Measurements from ENCODE around the gene THRAP3.

Gene THRAP3

GRCh38 chr1:36309397-36309796, 85.2 kb downstream of the THRAP3 start:
- no peak for TF ChIP-seq GATA2 (IDR thresholded peaks at IDR 0.05; ENCODE audit: low read depth, low read length)
- no peak for TF ChIP-seq GATA3 (IDR thresholded peaks at IDR 0.05; ENCODE audit: low read depth, low read length)

DNA sequence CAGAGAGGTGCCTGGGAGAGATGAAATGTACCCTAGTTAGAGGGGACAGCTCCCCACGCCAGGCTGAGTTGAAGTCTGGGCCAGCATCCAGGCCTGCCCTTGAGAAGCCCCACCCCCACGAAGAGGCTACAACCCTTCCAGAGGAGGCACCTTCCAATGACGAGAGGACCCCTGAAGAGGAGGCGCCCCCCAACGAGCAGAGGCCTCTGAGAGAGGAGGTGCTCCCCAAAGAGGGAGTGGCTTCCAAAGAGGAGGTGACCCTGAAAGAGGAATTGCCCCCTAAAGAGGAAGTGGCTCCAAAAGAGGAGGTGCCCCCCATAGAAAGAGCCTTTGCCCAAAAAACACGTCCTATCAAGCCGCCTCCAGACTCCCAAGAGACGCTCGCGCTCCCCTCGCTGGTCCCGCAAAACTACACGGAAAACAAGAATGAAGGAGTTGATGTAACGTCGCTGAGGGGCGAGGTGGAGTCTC, 96.1 kb downstream of the THRAP3 start:
- TF ChIP-seq GATA2 (IDR thresholded peaks at IDR 0.05; ENCODE audit: low read depth, low read length) (no peak), GATA3 (IDR thresholded peaks at IDR 0.05; ENCODE audit: low read depth, low read length) (no peak)

DNA sequence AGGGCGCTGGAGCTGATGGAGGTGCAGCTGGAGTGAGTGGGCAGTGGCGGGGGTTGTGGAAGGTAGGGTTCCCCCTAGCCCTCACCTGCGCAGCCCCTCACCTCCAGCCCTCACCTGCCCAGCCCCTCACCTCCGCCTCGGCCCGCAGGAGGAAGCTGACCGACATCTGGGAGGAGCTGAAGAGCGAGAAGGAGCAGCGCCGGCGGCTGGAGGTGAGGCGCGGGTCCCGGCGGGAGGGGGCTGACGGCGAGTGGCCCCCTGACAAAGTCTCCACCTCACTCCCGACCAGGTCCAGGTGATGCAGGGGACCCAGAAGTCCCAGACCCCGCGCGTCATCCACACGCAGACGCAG, 96.5 kb downstream of the THRAP3 start:
- TF ChIP-seq GATA2 (IDR thresholded peaks at IDR 0.05; ENCODE audit: low read depth, low read length) = no peak

- TF ChIP-seq GATA3 (IDR thresholded peaks at IDR 0.05; ENCODE audit: low read depth, low read length) = no peak
- no peak for TF ChIP-seq GATA2 (IDR thresholded peaks at IDR 0.05; ENCODE audit: low read depth, low read length)
Measured at GRCh38 chr1:36321119-36321951, 97.1 kb downstream of the THRAP3 start.

DNA sequence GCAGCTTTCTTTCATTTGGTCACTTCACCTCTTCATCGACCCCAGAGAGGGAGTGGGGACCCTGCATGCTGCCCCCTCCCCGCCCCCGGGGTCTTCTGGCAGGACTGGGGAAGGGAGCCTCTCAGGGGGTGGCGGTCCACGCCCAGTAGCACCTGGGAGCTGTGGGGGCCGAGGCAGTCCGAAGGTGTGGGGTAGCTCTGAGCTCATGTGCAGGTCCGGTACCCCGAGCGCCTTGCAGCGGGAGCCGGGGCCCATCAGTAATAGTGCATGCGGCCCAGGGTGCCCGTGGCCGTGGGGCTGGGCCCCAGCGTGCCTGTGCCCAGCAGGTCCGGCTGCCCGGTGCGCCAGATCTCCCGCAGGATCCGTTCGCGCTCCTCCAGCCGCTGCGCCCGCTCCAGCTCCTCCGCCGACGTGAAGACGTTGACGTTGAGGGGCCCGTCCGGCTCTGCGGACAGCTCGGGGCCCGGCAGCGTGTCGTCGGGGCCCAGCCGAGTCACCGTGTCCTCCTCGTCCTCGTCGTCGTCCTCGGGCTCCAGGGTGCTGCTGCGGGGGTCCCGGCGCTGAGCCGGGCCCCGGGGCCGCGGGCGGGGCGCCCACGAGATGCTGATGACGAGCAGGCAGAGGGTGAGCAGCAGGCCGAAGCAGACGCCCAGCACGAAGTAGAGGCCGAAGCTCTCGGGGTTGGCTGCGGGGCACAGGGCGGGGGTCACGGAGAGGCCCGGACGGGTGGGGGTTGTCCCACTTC, 98.0 kb downstream of the THRAP3 start:
- TF ChIP-seq GATA3 (IDR thresholded peaks at IDR 0.05; ENCODE audit: low read depth, low read length) (no peak), GATA2 (IDR thresholded peaks at IDR 0.05; ENCODE audit: low read depth, low read length) (no peak)

- TF ChIP-seq GATA3 (IDR thresholded peaks at IDR 0.05; ENCODE audit: low read depth, low read length) (no peak), GATA2 (IDR thresholded peaks at IDR 0.05; ENCODE audit: low read depth, low read length) (no peak)
Measured at GRCh38 chr1:36322786-36323635, 98.8 kb downstream of the THRAP3 start.

DNA sequence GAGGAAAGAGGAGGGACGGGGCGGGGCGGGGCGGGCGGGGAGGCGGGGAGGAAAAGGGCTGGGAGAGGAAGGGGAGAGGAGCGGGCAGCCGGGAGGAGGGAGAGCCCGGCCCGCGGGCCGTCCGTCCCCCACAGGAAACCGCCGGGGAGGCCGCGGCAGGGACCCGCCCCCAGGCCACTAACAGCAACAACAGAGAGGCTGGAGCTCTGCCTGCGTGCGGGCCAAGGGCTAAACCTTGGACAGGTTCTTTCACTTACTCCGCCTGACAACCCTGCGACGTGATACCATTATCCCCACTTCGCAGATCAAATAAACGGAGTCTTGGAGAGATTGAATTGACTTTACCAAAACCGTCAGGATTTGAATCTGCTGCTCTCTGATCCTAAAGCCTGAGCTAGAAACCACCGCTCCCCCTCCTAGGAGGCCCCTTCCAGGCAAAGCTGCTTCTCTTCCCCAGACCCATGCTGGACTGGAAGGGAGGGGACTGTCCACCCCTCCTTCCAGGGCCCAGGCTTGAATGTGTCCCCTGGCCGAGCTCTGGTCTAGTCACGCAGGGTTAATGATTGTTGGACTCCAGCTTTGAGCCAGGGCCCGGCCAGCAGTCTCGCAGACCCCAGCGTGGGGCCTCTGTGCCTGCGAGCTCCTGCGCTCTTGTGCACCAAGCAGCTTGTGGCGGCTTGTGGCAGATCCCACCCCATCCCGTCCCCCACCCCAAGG, 99.6 kb downstream of the THRAP3 start, which contains the start of gene EVA1B:
Gene EVA1B, minus strand, starts transcription at position 10 of the 717 bp plus-strand sequence. CDS start 608 bp downstream, outside the sequence.
- no peak for TF ChIP-seq GATA3 (IDR thresholded peaks at IDR 0.05; ENCODE audit: low read depth, low read length)
- TF ChIP-seq GATA2 (IDR thresholded peaks at IDR 0.05; ENCODE audit: low read depth, low read length) = no peak

DNA sequence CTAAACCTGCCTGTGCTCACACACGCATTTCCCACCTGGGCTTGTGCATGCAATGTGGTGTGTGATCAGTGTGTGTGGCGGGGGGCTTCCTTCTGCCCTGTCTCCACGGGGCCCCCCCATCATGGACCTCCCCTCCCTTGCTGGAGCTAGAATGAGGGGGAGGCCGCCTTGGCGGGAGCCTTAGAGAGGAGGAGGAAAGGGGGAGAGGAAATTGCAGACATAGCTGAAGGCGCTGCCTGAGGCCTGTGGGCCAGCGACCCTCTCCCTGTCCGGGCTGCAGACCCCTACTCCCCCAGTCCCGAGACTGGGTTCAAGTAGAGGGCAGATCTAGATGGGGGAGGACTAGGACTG, 100.1 kb downstream of the THRAP3 start:
- TF ChIP-seq GATA3 (IDR thresholded peaks at IDR 0.05; ENCODE audit: low read depth, low read length) (no peak), GATA2 (IDR thresholded peaks at IDR 0.05; ENCODE audit: low read depth, low read length) (no peak)

DNA sequence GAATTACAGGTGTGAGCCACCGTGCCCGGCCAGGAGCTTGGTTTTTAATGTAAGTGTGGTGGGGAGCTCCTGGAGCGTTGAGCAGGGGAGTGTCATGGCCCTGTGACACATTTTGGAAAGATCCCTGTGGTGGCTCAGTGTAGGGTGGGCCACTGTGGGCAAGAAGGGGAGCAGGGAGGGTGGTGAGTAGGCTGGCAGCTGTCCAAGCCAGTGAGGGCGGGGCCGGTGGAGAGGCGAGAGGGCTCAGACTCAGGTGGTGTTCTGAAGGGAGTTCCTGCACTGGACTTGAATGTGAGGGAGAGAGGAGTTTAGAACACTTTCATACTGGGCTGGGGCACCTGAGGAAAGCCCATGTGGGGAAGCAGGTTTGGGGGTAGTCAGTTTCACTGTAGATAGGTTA, 102.3 kb downstream of the THRAP3 start:
- TF ChIP-seq GATA2 (IDR thresholded peaks at IDR 0.05; ENCODE audit: low read depth, low read length) = no peak
- no peak for TF ChIP-seq GATA3 (IDR thresholded peaks at IDR 0.05; ENCODE audit: low read depth, low read length)

GRCh38 chr1:36327421-36328087, 103.3 kb downstream of the THRAP3 start:
- TF ChIP-seq GATA2 (IDR thresholded peaks at IDR 0.05; ENCODE audit: low read depth, low read length) = no peak
- TF ChIP-seq GATA3 (IDR thresholded peaks at IDR 0.05; ENCODE audit: low read depth, low read length) = no peak

GRCh38 chr1:36328088-36328480, 103.8 kb downstream of the THRAP3 start:
- TF ChIP-seq GATA2 (IDR thresholded peaks at IDR 0.05; ENCODE audit: low read depth, low read length) = no peak
- no peak for TF ChIP-seq GATA3 (IDR thresholded peaks at IDR 0.05; ENCODE audit: low read depth, low read length)

- TF ChIP-seq GATA2 (IDR thresholded peaks at IDR 0.05; ENCODE audit: low read depth, low read length) (no peak), GATA3 (IDR thresholded peaks at IDR 0.05; ENCODE audit: low read depth, low read length) (no peak)
Measured at GRCh38 chr1:36328713-36329112, 104.5 kb downstream of the THRAP3 start.

- TF ChIP-seq GATA3 (IDR thresholded peaks at IDR 0.05; ENCODE audit: low read depth, low read length) = no peak
- TF ChIP-seq GATA2 (IDR thresholded peaks at IDR 0.05; ENCODE audit: low read depth, low read length) = no peak
Measured at GRCh38 chr1:36329817-36330216, 105.6 kb downstream of the THRAP3 start.

All from SH-SY5Y (cell line).